GM18526 (cell line): ENCODE results near the gene TRAF3IP1.

ENCODE experiments used
- POLR2A ChIP-seq: IDR thresholded peaks from 3 replicates; pipeline ENCODE4 v1.6.1; 2011; ENCODE audit not compliant: insufficient read length; ENCODE audit errors: extremely low read depth

Gene TRAF3IP1

DNA sequence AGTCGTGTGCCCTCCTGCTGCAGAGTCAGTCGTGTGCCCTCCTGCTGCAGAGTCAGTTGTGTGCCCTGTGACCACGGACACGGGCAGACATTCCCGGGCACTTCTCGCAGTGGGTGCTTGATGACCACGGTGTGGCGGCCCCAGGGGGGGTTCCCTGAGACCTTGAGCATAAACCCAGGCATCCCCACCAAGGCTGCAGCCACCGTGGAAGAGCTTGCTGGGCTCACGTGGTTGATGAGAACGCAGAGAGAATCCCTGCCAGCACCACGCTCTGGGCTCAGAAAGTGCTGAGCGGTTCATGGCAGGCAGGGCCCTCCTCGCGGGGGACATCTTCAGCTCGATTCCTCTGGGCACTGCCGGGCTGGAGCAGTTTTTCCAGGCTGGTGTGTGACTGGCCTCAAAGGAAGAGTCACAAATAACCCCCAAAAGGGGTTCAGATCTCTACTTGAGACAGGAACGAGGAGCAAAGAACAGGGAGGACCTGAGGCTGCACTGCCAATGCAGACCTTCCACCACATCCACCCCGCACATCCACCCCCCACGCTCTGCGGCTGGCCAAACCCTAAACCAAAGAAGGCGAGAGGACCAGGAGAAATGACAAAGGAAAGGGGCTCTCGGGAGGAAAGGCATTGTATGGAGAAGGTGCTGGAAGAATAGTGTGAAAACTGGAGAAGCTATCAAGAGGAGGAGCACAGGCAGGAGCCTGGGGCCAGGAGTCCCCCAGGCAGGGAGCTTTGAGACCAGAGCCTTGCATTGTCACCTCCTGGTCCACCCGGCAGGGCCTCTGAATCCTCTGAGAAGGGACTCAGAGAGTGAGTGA lies 23.5 kb upstream of the TRAF3IP1 start:
- no peak for TF ChIP-seq POLR2A

DNA sequence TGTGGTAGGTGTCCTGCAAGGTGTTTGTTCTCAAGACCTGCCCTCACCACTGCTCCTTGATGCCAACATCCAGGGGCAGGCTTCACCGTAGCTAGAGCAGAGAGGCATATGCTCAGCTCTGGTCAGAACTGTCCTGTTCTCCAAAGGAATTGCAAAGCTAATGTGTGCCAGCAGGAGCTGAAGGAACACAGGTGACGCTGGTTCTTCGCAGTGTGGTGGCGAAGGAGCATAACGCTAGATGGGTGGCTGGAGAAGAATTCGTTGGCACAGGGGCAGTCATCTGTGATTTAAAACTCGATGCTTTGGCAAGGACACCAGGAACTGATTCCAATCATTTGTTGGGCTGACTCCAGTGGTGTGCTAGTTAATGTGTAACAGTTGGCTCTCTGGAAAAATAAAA lies 20.5 kb upstream of the TRAF3IP1 start:
- no peak for TF ChIP-seq POLR2A

DNA sequence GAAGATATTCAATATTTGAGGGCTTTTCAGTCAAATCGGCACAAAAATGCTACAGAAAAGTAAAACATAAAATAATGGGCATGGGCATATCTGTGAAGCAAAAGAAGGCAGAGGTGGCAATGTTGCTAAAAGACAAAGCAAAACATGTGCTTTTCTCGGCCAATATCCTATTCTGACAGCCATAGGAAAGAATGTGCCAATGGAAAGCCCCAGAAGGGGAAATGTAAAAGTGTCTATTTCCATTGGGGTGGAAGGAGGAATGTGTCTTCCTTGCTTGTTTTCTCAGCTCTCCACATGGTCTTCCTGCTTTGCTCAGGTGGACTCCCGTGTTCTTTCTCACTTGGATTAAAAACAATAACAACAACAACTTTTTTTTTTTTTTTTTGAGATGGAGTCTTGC lies 18.2 kb upstream of the TRAF3IP1 start:
- TF ChIP-seq POLR2A, result no peak

DNA sequence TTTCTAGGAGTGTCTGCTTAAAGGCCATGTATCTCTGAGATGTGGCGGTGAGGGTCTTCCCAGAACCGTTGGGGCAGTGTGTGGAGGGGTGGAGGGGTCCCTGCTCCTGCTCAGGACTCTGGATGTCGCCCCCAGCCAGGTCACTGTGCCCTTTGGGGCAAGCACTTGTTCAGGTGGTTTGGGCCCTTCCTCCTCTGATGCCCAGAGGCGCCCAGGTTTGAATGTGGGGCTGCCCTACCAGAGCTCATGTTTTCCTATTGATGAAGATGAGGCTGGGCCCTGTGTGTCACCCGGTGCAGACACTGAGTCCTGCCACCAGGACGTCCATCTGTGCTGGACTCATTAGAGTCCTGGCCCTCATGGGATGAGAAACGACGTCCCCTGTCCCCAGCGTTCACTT lies 17.6 kb upstream of the TRAF3IP1 start:
- no peak for TF ChIP-seq POLR2A

DNA sequence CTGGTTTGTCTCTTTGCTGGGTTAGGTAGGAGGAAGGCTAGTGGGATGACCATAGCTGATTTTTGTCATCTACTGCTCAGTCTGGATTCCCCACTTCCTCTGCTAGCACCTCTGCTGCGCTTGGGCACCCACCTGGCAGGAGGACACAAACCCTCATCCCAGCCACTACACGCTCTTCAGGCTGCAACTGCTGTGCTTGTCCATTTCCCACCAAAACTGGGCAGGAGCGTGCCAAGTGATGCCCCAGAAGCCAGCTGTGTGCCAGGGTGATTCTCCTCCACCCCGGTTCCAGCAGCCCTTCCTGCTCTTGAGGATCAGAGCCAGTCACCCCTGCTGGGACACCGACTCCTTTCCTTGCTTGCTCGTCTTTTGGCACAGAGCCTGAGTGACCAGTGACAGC lies 16.2 kb upstream of the TRAF3IP1 start:
- TF ChIP-seq POLR2A, result no peak

DNA sequence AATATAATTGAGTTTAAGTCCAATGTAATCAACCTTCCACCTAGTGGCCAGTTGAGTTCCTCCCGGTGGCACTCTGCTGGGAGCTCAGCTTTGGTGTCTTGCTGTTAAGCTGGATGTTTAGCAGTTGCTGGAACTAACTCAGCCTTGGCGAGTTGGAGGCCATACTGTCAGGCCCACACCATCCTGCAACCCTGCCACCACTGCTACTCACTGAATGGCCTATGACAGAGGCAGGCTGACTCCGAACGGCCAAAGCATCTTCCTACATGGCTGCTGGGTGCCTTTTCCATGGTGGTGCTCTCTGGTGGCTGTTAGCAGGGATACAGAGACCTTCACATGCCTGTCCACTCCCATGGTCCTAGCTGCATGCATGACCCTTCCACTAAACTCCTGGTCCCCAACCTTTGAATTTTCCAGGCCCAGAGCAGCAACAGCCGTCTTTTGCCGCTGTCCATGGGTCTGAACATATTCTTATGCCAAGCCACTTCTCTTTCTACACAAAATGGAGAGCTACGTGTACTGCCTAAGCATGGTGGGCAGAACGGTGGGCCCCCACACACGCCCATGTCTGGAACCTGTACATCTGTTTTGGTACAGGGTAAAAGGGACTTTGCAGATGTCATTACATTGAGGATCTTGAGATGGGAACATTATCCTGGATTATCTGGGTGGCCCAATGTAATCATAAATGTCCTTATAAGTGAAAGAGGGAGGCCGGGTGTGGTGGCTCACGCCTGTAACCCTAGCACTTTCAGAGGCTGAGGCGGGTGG lies 15.0 kb upstream of the TRAF3IP1 start:
- no peak for TF ChIP-seq POLR2A

DNA sequence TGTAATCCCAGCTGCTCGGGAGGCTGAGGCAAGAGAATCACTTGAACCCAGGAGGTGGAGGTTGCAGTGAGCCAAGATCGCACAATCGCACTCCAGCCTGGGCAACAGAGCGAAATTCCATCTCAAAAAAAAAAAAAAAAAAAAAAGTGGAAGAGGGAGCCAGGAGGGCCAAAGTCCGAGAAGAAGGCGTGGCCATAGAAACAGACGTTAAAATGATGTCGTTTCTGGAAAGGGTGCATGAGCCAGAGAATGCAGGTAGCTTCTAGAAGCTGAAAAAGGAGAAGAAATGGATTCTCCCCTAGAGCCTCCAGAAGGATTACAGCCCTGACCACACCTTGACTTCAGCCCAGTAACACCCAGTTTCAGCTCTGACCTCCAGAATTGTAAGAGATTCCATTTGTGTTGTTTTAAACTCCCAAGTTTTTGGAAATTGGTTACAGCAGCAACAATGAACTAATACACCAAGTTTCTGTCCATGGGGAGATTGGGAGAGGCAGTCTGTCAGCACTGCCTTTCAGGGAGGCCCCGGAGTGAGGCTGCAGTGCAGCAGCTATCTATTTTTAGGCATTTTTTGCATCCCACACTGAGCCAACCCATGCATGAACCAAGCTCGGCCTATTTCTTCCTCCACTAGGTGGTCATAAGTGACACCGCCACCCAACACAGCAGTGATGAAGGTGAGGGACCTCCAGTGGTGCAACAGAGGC lies 14.2 kb upstream of the TRAF3IP1 start:
- TF ChIP-seq POLR2A, result no peak

DNA sequence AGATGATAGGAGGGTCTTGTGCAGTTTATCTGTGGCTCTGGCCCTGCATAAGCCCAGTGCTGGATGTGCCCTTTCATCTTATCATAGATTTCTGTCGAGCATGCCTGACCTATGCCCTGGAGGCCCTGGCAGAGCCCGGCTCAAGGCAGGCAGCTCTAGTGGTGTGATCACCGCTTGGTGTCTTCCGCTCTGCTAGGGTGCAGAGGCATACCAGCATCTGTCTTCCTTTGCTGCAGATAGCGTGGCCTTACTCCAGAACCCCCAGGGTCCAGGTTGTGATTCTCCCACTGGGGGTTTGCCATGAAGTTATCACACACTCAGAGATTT lies 13.7 kb upstream of the TRAF3IP1 start:
- TF ChIP-seq POLR2A, result no peak

DNA sequence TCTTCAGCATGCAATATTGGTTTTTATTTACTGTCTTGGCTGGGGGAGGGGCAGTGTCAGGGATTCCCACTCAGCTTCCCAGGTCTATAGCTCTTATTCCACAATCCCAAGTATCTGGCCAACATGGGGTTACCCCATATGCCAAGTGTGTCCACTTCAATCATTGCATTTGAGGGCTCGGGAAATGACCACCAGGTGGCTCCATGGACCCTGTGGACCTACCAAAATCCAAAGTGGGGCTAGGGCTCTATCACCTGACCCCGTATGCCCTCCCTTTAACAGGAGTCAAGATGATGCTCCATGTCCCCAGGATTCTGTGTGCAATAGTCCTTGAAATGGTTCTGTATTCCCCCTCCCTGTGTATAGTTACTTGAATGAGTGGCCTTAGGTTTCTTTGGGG lies 12.1 kb upstream of the TRAF3IP1 start:
- TF ChIP-seq POLR2A, result no peak

DNA sequence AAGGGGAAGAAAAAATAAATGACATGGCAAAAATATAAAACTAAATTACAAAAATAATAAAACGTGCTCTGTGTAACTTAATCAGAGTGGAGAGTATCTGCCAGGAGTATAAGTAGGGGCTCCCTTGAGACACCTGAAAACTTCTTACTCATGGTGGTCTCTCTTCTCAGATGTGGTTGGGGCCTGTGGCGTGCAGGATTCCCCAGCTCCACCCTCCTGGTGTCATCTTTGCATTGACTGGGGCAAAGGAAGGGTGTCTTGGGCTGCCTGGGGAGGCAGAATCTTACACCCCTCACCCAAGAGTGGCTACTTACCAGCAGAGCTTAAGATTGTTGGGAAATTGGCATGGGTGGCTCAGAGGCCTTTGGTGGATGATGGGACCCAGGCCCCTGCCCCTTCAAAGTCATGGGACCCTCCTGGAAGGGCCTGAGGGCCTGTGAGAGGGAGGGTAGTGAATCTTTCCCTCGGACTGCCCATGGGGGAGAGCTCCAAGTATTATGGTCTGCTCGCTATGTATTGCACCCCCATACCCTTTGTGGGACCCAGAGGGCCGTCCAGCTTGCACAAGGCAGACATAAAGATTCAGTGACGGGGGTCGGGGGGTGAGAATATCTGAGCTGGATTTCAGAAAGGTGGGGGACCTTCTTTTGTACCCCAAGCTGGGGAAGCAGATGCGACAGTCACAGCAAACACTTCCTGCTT lies 6.9 kb upstream of the TRAF3IP1 start:
- no peak for TF ChIP-seq POLR2A

DNA sequence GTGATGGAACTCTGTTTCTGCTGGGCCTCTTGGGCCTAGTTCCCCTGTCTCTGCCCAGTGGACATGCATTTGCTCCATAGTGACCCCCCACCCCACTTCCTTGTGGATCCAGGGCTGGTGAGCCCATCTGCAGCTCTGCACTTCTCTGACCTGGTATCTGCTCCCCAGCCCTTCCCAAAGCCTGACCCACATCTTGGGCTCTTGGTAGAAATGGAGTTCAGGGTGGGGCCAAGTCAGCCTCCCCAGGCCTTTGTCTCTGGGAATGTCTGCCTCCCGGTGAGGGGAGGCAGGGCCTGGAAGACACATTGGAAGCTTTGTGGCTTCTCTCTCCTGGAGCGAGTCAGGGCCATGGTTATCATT lies 6.3 kb upstream of the TRAF3IP1 start:
- no peak for TF ChIP-seq POLR2A

DNA sequence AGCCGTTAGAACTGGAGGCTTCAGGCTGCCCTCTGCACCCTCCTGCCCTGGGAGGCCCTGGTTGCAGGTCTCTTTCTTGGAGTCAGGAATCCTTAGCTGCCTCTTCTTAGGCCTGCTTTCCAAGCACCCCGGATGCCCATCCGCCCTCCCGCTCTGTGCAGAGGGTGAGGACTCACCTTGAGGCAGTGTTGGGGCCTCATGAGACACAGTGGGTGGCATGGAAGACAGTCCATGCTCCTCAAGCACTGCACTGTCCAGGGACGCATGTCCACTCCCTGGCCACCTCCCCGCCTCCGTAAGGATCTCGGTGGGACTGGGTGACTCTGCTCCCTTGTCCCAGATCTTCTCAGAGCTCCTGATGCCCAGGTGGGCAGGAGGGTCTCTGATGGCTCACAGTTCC lies 5.7 kb upstream of the TRAF3IP1 start:
- no peak for TF ChIP-seq POLR2A

DNA sequence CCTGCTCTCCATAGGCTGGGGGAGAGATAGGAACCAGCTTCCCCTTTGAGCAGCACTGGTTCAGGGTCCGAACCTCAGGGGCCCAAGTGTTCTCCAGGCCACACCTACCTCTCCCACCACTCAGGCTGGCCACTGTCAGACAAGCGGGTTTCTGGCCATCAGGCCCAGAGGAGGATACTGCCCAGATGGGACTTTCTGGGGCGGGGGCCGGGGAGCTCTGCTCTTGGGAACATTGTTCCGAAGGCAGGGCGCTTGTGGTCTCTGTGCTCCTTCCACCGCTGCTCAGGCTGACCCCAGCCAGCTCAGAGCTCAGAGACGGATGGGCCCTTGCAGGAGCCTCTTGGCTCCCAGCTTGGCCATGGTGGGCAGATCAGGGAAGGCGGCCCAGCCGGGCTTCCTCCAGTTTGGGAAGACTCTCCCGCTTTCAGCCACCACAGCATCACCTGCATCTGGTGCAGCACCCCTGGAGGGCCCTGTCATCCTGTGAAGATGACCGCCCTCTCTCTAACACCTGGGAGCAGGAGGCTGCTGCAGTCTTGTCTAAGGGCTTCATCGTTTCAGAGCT lies 5.2 kb upstream of the TRAF3IP1 start:
- TF ChIP-seq POLR2A, result no peak

DNA sequence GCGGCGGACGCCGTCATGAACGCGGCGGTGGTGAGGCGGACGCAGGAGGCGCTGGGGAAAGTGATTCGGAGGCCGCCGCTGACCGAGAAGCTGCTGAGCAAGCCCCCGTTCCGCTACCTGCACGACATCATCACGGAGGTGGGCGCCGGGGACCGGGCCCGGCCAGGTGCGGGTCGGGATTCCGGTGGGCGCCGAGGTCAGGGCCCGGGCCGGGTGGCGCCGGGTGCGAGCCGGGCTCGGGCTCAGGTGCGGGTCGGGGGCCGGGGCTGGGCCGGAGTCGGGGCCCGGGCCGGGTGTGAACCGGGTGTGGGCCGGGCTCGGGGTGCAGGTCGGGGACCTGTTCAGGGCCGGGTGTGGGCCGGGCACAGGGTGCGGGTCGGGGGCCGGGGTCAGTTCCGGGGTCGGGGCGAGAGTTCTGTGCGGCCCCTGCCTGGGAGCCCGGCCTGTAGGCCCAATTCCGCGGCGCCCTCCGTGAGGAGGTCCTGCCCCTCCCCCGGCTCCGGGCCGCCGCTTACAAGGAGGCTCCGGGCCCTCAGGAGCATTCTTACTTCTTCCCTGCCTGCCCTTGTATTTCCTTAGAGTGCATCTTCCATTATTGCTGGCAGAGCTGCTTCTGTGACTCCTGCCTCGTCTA lies 447 bp downstream of the TRAF3IP1 start:
- TF ChIP-seq POLR2A, result no peak

DNA sequence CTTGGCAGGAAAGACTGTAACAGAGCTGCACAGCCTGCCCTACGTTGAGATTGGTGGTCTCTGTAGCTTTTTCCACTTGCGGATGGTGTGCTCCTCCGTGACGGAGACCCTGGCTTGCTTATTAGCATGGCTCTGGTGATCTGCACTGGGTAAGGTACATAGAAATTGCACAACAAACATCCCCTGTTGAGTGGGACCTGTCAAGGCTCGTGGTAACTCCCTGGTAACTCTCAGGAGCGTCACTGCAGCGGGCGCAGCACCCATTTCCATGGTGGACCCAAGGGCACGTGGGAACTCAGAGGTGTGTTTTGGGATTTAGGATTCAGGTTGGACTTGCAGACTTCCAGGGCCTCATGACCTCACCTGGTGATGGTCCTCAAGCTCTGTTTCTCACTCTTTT lies 1.1 kb downstream of the TRAF3IP1 start:
- no peak for TF ChIP-seq POLR2A
